Measurements from ENCODE around the gene ENPP1.
A peak's percentile ranks its signal among the peaks of the same experiment; 100 is the strongest.

DNA sequence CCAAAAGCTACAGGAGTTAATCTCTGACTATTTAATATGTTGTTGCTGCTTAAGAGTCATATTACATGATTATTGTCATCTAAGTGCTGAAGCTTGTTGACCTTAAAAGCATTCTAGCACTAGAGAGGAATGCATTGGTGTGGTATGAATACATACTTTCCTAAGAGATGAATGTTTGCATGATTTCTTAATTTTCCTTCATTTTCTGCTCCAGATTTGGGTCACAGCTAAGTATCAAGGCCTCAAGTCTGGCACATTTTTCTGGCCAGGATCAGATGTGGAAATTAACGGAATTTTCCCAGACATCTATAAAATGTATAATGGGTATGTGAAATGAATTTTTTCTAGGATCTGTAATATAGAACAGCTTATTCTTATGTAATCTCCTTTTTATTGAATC lies 53.6 kb downstream of the ENPP1 start:
- TF ChIP-seq EZH2 (IDR thresholded peaks at IDR 0.05; ENCODE audit: insufficient read depth, poor library complexity, severe bottlenecking) = no peak
- peak; percentile 92 for TF ChIP-seq EZH2phosphoT487 (IDR thresholded peaks at IDR 0.05; ENCODE audit: insufficient read depth, low read depth)
